ENCODE data around the gene CWC22. TPM values are rescaled to one million over a fixed set of nuclear protein-coding genes. Genes with fewer than 3 reads are reported as not detected.
"Not testable (repeated sequence)": the region's sequence is repeated elsewhere in the genome, so short reads cannot be mapped to it uniquely, and the experiment has no call there.

Gene CWC22
- total RNA-seq, 1 donor from 2014 or later, result 14.0 TPM

DNA sequence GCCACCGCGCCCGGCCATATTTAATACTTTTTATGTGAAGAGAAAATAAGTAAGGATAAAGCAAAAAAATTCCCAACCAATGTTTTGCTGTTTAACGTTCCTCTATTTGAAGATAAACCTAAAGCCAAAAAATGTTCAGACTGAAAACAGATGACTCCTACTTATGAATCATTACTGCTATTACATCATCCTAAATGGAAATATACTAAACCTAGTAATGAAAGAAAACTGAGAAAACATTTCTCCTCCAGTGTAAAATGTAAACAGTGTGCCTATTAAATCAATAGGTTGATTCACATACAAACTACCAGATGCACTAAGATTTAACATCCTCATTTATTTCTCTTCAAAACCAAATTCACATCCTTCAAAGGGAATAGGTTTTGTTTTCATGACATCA, 43.5 kb downstream of the CWC22 start:
- Mint-ChIP-seq H3K27ac (ENCODE audit: unreplicated experiment) (peak overlapping the region; percentile 87), H3K4me1 (ENCODE audit: low read depth) (peaks cover 25% of the 10 kb centered on the region), H3K27me3 (ENCODE audit: low read depth) (no peaks in the 10 kb centered on the region), H3K4me3 (ENCODE audit: unreplicated experiment) (no peak overlapping the region), H3K9me3 (ENCODE audit: low read depth) (peaks cover 4% of the 10 kb centered on the region), H3K36me3 (ENCODE audit: low read depth) (peaks cover 19% of the 10 kb centered on the region)
- TF ChIP-seq, protein P1, sequence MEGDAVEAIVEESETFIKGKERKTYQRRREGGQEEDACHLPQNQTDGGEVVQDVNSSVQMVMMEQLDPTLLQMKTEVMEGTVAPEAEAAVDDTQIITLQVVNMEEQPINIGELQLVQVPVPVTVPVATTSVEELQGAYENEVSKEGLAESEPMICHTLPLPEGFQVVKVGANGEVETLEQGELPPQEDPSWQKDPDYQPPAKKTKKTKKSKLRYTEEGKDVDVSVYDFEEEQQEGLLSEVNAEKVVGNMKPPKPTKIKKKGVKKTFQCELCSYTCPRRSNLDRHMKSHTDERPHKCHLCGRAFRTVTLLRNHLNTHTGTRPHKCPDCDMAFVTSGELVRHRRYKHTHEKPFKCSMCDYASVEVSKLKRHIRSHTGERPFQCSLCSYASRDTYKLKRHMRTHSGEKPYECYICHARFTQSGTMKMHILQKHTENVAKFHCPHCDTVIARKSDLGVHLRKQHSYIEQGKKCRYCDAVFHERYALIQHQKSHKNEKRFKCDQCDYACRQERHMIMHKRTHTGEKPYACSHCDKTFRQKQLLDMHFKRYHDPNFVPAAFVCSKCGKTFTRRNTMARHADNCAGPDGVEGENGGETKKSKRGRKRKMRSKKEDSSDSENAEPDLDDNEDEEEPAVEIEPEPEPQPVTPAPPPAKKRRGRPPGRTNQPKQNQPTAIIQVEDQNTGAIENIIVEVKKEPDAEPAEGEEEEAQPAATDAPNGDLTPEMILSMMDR (IDR thresholded peaks at IDR 0.05), result no peak
- DNase-seq (ENCODE audit: low spot score), result no peak

DNA sequence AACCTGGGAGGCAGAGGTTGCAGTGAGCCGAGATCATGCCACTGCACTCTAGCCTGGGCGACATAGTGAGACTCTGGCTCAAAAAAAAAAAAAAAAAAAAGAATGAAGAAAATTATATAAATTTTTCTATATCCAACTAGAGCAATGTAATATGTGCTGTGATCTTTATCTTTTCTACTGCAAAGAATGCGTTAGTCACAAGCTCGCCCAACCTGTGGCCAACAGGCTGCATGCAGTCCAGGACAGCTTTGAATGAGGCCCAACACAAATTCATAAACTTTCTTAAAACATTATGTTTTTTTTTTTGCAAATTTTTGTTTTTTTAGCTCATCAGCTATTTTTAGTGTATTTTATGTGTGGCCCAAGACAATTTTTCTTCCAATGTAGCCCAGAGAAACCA, 48.8 kb downstream of the CWC22 start:
- H3K9me3 Mint-ChIP-seq (ENCODE audit: low read depth); H3K4me1 Mint-ChIP-seq (ENCODE audit: low read depth); DNase-seq (ENCODE audit: low spot score); H3K27me3 Mint-ChIP-seq (ENCODE audit: low read depth); H3K36me3 Mint-ChIP-seq (ENCODE audit: low read depth); H3K4me3 Mint-ChIP-seq (ENCODE audit: unreplicated experiment): not testable (repeated sequence)
- peak overlapping the region; percentile 51 for H3K27ac Mint-ChIP-seq (ENCODE audit: unreplicated experiment)

DNA sequence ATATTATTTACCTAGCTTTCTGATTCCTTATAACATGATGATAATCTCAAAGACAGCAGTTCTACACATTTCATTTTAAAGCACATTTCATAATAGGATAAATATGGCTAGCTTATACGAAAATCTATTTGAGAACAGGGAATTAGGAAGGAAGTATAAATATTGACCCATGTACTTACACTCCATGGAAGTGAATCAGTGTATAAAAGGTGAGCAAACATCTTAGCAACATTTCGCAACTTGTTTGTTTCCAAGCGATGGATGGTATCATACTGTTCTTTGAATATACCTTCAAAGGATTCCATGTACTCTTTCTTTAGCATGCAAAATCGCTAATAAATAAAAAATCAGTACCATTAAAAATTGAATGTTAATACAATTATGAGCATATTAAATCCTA, 53.1 kb downstream of the CWC22 start:
- TF ChIP-seq, protein P1 (IDR thresholded peaks at IDR 0.05), result no peak
- peaks cover 9% of the 10 kb centered on the region for H3K4me1 Mint-ChIP-seq (ENCODE audit: low read depth)
- no peaks in the 10 kb centered on the region for H3K9me3 Mint-ChIP-seq (ENCODE audit: low read depth)
- H3K36me3 Mint-ChIP-seq (ENCODE audit: low read depth), result peaks cover 21% of the 10 kb centered on the region
- no peaks in the 10 kb centered on the region for H3K27me3 Mint-ChIP-seq (ENCODE audit: low read depth)
- DNase-seq (ENCODE audit: low spot score), result no peak
- no peak overlapping the region for H3K4me3 Mint-ChIP-seq (ENCODE audit: unreplicated experiment)
- no peak overlapping the region for H3K27ac Mint-ChIP-seq (ENCODE audit: unreplicated experiment)

DNA sequence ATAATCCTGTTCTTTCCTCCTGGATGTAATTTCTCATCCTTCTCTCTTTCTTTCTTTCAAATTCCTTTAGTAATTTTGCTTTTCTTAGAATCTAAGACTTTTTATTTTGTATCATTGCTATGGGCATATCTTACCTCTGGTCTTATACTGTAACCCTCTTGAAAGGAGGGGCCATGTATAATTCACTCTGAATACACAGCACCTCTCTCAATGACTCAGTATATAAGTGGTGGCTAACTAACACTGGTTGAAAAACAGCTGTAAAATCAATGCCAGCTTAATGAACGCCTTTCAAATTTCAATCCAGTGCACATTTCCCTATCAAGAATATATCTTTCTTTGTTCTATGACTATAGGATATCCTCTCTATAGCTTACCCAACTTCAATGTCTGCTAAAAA, 53.7 kb downstream of the CWC22 start:
- Mint-ChIP-seq H3K27me3 (ENCODE audit: low read depth) (no peaks in the 10 kb centered on the region), H3K36me3 (ENCODE audit: low read depth) (peaks cover 25% of the 10 kb centered on the region), H3K4me1 (ENCODE audit: low read depth) (peaks cover 6% of the 10 kb centered on the region), H3K9me3 (ENCODE audit: low read depth) (no peaks in the 10 kb centered on the region), H3K4me3 (ENCODE audit: unreplicated experiment) (no peak overlapping the region), H3K27ac (ENCODE audit: unreplicated experiment) (no peak overlapping the region)
- TF ChIP-seq, protein P1 (IDR thresholded peaks at IDR 0.05), result no peak
- DNase-seq (ENCODE audit: low spot score), result no peak

DNA sequence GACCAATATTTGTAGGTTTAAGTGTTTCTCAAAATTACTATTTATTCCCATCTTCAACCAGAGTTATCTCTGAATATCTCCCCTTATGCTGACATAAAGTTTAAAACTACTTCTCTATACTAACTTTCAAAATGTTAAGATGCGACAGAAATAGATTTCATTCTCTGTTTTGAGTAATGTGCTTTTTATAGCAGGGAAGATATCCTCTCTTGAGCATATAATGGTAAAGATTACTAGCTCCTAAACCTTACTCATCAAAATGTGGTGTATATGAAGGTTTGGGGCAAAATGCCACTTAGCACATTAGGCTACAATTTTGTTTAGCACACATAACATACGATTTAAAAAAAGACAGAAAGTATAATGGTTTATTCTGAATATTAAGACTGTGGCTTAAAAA, 54.4 kb downstream of the CWC22 start:
- Mint-ChIP-seq H3K4me3 (ENCODE audit: unreplicated experiment) (no peak overlapping the region), H3K4me1 (ENCODE audit: low read depth) (peaks cover 5% of the 10 kb centered on the region), H3K27ac (ENCODE audit: unreplicated experiment) (no peak overlapping the region), H3K36me3 (ENCODE audit: low read depth) (peaks cover 30% of the 10 kb centered on the region), H3K9me3 (ENCODE audit: low read depth) (no peaks in the 10 kb centered on the region), H3K27me3 (ENCODE audit: low read depth) (no peaks in the 10 kb centered on the region)
- DNase-seq (ENCODE audit: low spot score), result no peak
- TF ChIP-seq, protein P1 (IDR thresholded peaks at IDR 0.05), result no peak

DNA sequence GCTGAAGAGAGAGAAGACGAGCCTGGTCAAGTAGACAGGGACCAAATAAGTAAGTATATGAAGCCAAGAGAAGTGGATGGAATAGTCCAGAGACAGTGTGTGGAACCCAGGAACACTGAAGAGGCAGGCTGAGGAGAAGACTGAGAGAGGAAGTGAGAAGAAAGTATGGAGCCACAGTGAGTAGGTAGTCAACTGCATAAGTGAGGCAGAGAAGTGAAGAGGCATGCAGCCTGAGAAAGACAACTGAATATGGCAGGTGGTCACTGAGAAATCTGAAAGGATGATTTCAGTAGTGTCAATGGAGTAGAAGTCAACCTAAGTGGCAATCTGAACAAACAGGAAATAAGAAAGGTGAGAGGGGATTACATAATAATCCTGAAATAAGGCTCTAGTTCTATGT, 55.4 kb downstream of the CWC22 start:
- H3K36me3 Mint-ChIP-seq (ENCODE audit: low read depth), result peaks cover 31% of the 10 kb centered on the region
- peaks cover 5% of the 10 kb centered on the region for H3K4me1 Mint-ChIP-seq (ENCODE audit: low read depth)
- TF ChIP-seq, protein P1 (IDR thresholded peaks at IDR 0.05), result no peak
- no peak for DNase-seq (ENCODE audit: low spot score)
- H3K27ac Mint-ChIP-seq (ENCODE audit: unreplicated experiment), result no peak overlapping the region
- no peaks in the 10 kb centered on the region for H3K27me3 Mint-ChIP-seq (ENCODE audit: low read depth)
- no peak overlapping the region for H3K4me3 Mint-ChIP-seq (ENCODE audit: unreplicated experiment)
- no peaks in the 10 kb centered on the region for H3K9me3 Mint-ChIP-seq (ENCODE audit: low read depth)

Data from chondrocyte (in vitro differentiated cells).